OCI-LY7 (cell line): ENCODE data around the gene C14orf93. TPM values are rescaled to one million over a fixed set of nuclear protein-coding genes. Genes with fewer than 3 reads are reported as not detected.

Experiments
- BruUV-seq: library from RNA; stranded (reverse); fragments of 400-500 nt; replicated peaks from 2 replicates; lab custom pipeline; 2021; lab: Mats Ljungman, UMichigan
- CTCF ChIA-PET: fragments of 300-600 bp; sonication (Branson Sonifier 250); formaldehyde crosslinking; loops from one replicate; lab custom pipeline; 2022; ENCODE audit warnings: antibody characterized with exemption; ENCODE audit not compliant: unreplicated experiment; lab: Charles Lee
- POLR2A ChIA-PET: fragments of 300-600 bp; sonication (Branson Sonifier 250); formaldehyde crosslinking; loops from one replicate; lab custom pipeline; 2022; ENCODE audit warnings: antibody characterized with exemption; lab: Charles Lee
- DNase-seq: peaks from one replicate; pipeline ENCODE4 v3.0.0-alpha.2; 2015; ENCODE audit warnings: low spot score
- H2AFZ ChIP-seq: fragments of 200-600 bp; sonication (generic), shearing (Covaris generic); 2 replicates; pipeline ENCODE4 v1.6.1; 2014; ENCODE audit warnings: mild to moderate bottlenecking, antibody characterized with exemption, low read length, moderate library complexity
- H3K27ac ChIP-seq: fragments of 200-600 bp; sonication (generic); 2 replicates; pipeline ENCODE4 v1.5.1; 2014; ENCODE audit warnings: mixed run types, low read depth, mild to moderate bottlenecking, moderate library complexity, low read length, inconsistent platforms; ENCODE audit not compliant: poor library complexity, severe bottlenecking
- H3K36me3 ChIP-seq: fragments of 200-600 bp; sonication (generic); 2 replicates; pipeline ENCODE4 v1.6.1; 2014; ENCODE audit warnings: mild to moderate bottlenecking, antibody characterized with exemption, low read length, moderate library complexity, mixed read lengths; ENCODE audit not compliant: insufficient read depth
- H3K4me1 ChIP-seq: fragments of 200-600 bp; sonication (generic); 2 replicates; pipeline ENCODE4 v1.5.1; 2014; ENCODE audit warnings: mild to moderate bottlenecking, low read length; ENCODE audit not compliant: insufficient read depth, poor library complexity, severe bottlenecking
- H3K4me2 ChIP-seq: fragments of 200-600 bp; sonication (generic); 2 replicates; pipeline ENCODE4 v1.6.1; 2014; ENCODE audit warnings: mild to moderate bottlenecking, low read length
- H3K4me3 ChIP-seq: fragments of 200-600 bp; sonication (generic); 2 replicates; pipeline ENCODE4 v1.5.1; 2014; ENCODE audit warnings: mild to moderate bottlenecking, low read depth, low read length; ENCODE audit not compliant: poor library complexity, severe bottlenecking
- H3K79me2 ChIP-seq: fragments of 200-600 bp; sonication (generic); 2 replicates; pipeline ENCODE4 v1.6.1; 2016; ENCODE audit warnings: low read depth, mild to moderate bottlenecking, low read length, moderate library complexity, mixed read lengths; ENCODE audit not compliant: insufficient read depth
- H3K9me2 ChIP-seq: fragments of 200-600 bp; sonication (generic); 2 replicates; pipeline ENCODE4 v1.6.1; 2016; ENCODE audit warnings: mild to moderate bottlenecking, low read length, mixed read lengths; ENCODE audit not compliant: insufficient read depth
- H3K9me3 ChIP-seq: fragments of 200-600 bp; sonication (generic); 2 replicates; pipeline ENCODE4 v1.6.1; 2014; ENCODE audit warnings: mild to moderate bottlenecking, mixed run types, low read length, mixed read lengths
- H4K20me1 ChIP-seq: fragments of 200-600 bp; sonication (generic); 2 replicates; pipeline ENCODE4 v1.6.1; 2014; ENCODE audit warnings: mild to moderate bottlenecking, antibody characterized with exemption, low read length, moderate library complexity, mixed read lengths; ENCODE audit not compliant: insufficient read depth
- EZH2phosphoT487 ChIP-seq: fragments of 200-600 bp; sonication (generic); IDR thresholded peaks from 2 replicates; pipeline ENCODE4 v1.6.1; 2018; ENCODE audit warnings: low read depth, borderline replicate concordance, mild to moderate bottlenecking, mixed run types, antibody characterized with exemption, low read length, moderate library complexity, mixed read lengths
- intact Hi-C: fragments of 100-400 bp; cut with micrococcal nuclease; formaldehyde crosslinking; loops from one replicate; pipeline ENCODE4 v1.10.0; 2022; ENCODE audit not compliant: unreplicated experiment
- total RNA-seq, 2 experiments: library from RNA; depleted of rRNA in 1 of 2; stranded (reverse); fragments of >200 nt in 1 of 2; shearing (Covaris generic) in 1 of 2; gene quantifications; 2 replicates each; pipeline ENCODE4 v1.2.3, GENCODE V29; 2014 to 2022
- TF ChIP-seq, protein P1 (sequence below): fragments of 200-600 bp; sonication (generic); conservative IDR thresholded peaks from 2 replicates; pipeline ENCODE4 v1.5.1; 2014; ENCODE audit warnings: mild to moderate bottlenecking, antibody characterized with exemption, low read length, moderate library complexity, mixed read lengths

C14orf93 gene
- total RNA-seq, 2 experiments from 2014 or later: 15.2 to 17.9 TPM

DNA sequence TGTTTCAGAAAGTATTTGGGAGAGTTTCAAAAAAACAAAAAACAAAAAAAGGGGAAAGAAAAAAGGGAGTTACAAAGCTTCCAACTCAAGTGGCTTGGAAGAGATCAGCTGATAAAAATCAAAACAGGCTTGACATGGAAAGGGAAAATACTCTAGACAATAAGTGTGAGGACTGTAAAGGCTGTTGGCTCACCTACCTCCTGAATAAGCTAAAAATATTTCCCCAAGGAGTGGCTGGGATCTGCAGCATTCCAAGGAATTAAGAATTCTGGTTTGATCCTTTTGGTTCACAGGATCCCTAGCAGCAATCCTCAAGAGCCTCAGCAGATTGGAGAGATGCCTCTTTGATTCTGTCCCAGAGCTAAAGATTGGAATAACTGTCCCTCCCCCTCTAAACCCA is 16.4 kb downstream of the C14orf93 start:
- H4K20me1 ChIP-seq: no peaks in the 10 kb centered on the region
- H3K36me3 ChIP-seq: no peaks in the 10 kb centered on the region
- intact Hi-C loops: no loop called here
- H3K27ac ChIP-seq: no peak overlapping the region
- no TSS peak for BruUV-seq
- TF ChIP-seq EZH2phosphoT487: no peak
- TF ChIP-seq, protein P1, sequence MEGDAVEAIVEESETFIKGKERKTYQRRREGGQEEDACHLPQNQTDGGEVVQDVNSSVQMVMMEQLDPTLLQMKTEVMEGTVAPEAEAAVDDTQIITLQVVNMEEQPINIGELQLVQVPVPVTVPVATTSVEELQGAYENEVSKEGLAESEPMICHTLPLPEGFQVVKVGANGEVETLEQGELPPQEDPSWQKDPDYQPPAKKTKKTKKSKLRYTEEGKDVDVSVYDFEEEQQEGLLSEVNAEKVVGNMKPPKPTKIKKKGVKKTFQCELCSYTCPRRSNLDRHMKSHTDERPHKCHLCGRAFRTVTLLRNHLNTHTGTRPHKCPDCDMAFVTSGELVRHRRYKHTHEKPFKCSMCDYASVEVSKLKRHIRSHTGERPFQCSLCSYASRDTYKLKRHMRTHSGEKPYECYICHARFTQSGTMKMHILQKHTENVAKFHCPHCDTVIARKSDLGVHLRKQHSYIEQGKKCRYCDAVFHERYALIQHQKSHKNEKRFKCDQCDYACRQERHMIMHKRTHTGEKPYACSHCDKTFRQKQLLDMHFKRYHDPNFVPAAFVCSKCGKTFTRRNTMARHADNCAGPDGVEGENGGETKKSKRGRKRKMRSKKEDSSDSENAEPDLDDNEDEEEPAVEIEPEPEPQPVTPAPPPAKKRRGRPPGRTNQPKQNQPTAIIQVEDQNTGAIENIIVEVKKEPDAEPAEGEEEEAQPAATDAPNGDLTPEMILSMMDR: no peak
- no peaks in the 10 kb centered on the region for H3K79me2 ChIP-seq
- no peaks in the 10 kb centered on the region for H3K9me3 ChIP-seq
- CTCF ChIA-PET: interaction anchor here (1.0 to 2.1 kb wide), 2 partner anchors 63 to 65 kb away, joined by 5 to 18 read pairs; partner anchors contain the start of gene CDH24
- no peak overlapping the region for H2AFZ ChIP-seq
- no peak overlapping the region for H3K4me3 ChIP-seq
- H3K4me1 ChIP-seq: peaks cover 4% of the 10 kb centered on the region
- no peaks in the 10 kb centered on the region for H3K9me2 ChIP-seq
- H3K4me2 ChIP-seq: no peak overlapping the region
- DNase-seq: no peak
- POLR2A ChIA-PET: interaction anchor here (0.8 to 1.6 kb wide), 3 partner anchors 10 to 34 kb away, joined by 4 to 11 read pairs (median 4); no protein-coding TSS in a partner anchor

DNA sequence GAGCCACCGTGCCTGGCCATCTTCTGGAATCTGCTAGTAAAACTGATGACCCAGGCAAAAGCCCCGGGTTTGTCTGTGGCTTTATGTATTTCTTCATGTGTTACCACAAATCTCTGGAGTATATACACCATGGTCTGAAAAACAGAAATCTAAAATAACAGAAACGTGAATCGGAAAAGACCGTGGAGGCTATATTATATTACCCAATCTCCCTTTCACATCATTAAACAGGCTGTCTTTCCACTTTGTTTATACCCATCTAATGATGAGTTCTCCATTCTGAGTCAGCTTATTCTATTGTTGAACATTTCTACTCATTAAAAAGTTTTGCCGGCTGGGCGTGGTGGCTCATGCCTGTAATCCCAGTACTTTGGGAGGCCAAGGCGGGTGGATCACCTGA is 18.1 kb downstream of the C14orf93 start:
- TF ChIP-seq, protein P1: no peak
- H3K4me3 ChIP-seq: no peak overlapping the region
- H3K79me2 ChIP-seq: no peaks in the 10 kb centered on the region
- no TSS peak for BruUV-seq
- peaks cover 4% of the 10 kb centered on the region for H3K4me1 ChIP-seq
- intact Hi-C loops: no loop called here
- ChIA-PET CTCF (interaction anchor here (0.8 kb wide), 2 partner anchors 15 to 66 kb away, joined by 3 to 4 read pairs; no protein-coding TSS in a partner anchor), POLR2A (interaction anchor here (0.7 to 0.9 kb wide), 2 partner anchors 8 to 17 kb away, joined by 4 to 6 read pairs; no protein-coding TSS in a partner anchor)
- no peaks in the 10 kb centered on the region for H3K9me3 ChIP-seq
- H3K9me2 ChIP-seq: no peaks in the 10 kb centered on the region
- H3K36me3 ChIP-seq: peaks cover 5% of the 10 kb centered on the region; the same call in 1 of the 2 replicates
- no peak overlapping the region for H2AFZ ChIP-seq
- no peak overlapping the region for H3K27ac ChIP-seq
- no peaks in the 10 kb centered on the region for H4K20me1 ChIP-seq
- H3K4me2 ChIP-seq: no peak overlapping the region
- no peak for DNase-seq

DNA sequence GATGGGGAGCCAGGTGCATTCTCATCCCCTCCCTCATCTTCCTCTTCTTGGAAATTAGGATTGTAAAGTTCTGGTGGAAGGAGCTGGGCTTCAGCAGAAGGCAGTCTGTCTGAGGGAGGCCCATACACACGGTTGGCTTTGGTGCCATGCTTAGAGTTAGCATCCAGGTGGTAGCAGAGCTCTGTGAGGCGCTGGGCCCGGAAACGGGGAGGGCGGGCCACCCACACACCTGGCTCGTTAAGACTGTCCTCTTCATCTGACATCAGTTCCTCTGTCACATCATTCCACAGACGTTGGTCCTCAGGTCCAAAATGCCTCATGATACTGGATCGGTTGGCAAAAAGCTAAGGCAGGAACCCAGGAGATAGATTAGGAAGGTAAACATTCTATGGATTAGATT is 22.7 kb downstream of the C14orf93 start:
- Histone ChIP-seq H2AFZ (no peak overlapping the region), H3K36me3 (peaks cover 13% of the 10 kb centered on the region; the same call in 1 of the 2 replicates), H3K9me3 (no peaks in the 10 kb centered on the region), H3K79me2 (no peaks in the 10 kb centered on the region), H4K20me1 (no peaks in the 10 kb centered on the region), H3K9me2 (no peaks in the 10 kb centered on the region), H3K4me3 (no peak overlapping the region), H3K4me2 (no peak overlapping the region), H3K27ac (no peak overlapping the region), H3K4me1 (no peaks in the 10 kb centered on the region)
- no peak for DNase-seq
- CTCF ChIA-PET: interaction anchor here (1.2 to 2.1 kb wide), 8 partner anchors 7 to 82 kb away, joined by 3 to 12 read pairs (median 6); no protein-coding TSS in a partner anchor
- TF ChIP-seq, protein P1: no peak
- TF ChIP-seq EZH2phosphoT487: no peak
- no TSS peak for BruUV-seq
- intact Hi-C loops: loop anchor here (2.0 to 5.0 kb wide), 2 partner anchors 14 to 200 kb away; no protein-coding TSS in a partner anchor
- POLR2A ChIA-PET: interaction anchor here (0.6 to 1.3 kb wide), 4 partner anchors 9 to 50 kb away, joined by 3 to 5 read pairs (median 4); no protein-coding TSS in a partner anchor
